Right lobe of liver (tissue), 4 donors: ENCODE measurements around the gene EXT2.

Source experiments
- CTCF ChIP-seq, 4 donors: fragments of 200-600 bp in 3 of 4; fragments of 450-650 bp in 1 of 4; IDR thresholded peaks; one replicate each; pipeline versions ENCODE4 v1.5.1 to v1.8.0; 2016 to 2022; ENCODE audit warnings: antibody characterized with exemption in 4 of 4, mild to moderate bottlenecking in 2 of 4
- POLR2A ChIP-seq: fragments of 450-650 bp; IDR thresholded peaks from one replicate; pipeline ENCODE4 v1.6.1; 2017; ENCODE audit warnings: antibody characterized with exemption, mild to moderate bottlenecking
- donor health status: DM: no; HTN: no; CAD: no.
- donor health status: DM: no; HTN: no; CAD: no.
- donor health status: DM: no; HTN: yes; CAD: no.

GRCh38 chr11:44229624-44230023 lies 134.1 kb downstream of the EXT2 start:
- no peak for TF ChIP-seq CTCF (IDR thresholded peaks at IDR 0.05)
- no peak for TF ChIP-seq POLR2A
